ENCODE results near the gene CARD16. TPM values are rescaled to one million over a fixed set of nuclear protein-coding genes. Genes with fewer than 3 reads are reported as not detected.

The CARD16 gene
- total RNA-seq, 1 donor from 2014 or later = not detected

Other genes starting within 250 kb of the CARD16 start
- gene CASP12, start 146.9 kb downstream of the CARD16 start, total RNA-seq = not detected in 2 replicates
- gene CASP4, start 76.8 kb downstream of the CARD16 start, total RNA-seq = 47.0 and 48.7 TPM in 2 replicates
- gene CASP5, start 22.2 kb downstream of the CARD16 start, total RNA-seq = not detected in 2 replicates
- gene CASP1, start 10.2 kb downstream of the CARD16 start, total RNA-seq = 0.07 and 0.33 TPM in 2 replicates
- not detected in 2 replicates for gene CARD18, start 94.4 kb upstream of the CARD16 start, total RNA-seq